OCI-LY1 (cell line): Measurements from ENCODE around the gene C6orf136.

ENCODE experiments used
- H2AFZ ChIP-seq: fragments of 200-600 bp; sonication (generic), shearing (Covaris generic); 2 replicates; pipeline ENCODE4 v1.6.0; 2014; ENCODE audit warnings: antibody characterized with exemption, mild to moderate bottlenecking, low read length
- H3F3A ChIP-seq: fragments of 200-600 bp; sonication (generic), shearing (Covaris generic); 2 replicates; pipeline ENCODE4 v1.6.0; 2014; ENCODE audit warnings: mild to moderate bottlenecking, antibody characterized with exemption, low read length, moderate library complexity; ENCODE audit not compliant: insufficient read depth
- H3K27ac ChIP-seq: fragments of 200-600 bp; sonication (generic); 2 replicates; pipeline ENCODE4 v1.5.1; 2014; ENCODE audit warnings: low read length, mixed run types, mild to moderate bottlenecking, low read depth; ENCODE audit not compliant: poor library complexity, severe bottlenecking
- H3K27me3 ChIP-seq: fragments of 200-600 bp; sonication (generic); 2 replicates; pipeline ENCODE4 v1.6.0; 2014; ENCODE audit warnings: antibody characterized with exemption, mild to moderate bottlenecking, low read length, moderate library complexity; ENCODE audit not compliant: insufficient read depth
- H3K36me3 ChIP-seq: fragments of 200-600 bp; sonication (generic); 2 replicates; pipeline ENCODE4 v1.6.1; 2014; ENCODE audit warnings: mild to moderate bottlenecking, antibody characterized with exemption, low read length, moderate library complexity, mixed read lengths; ENCODE audit not compliant: insufficient read depth
- H3K4me1 ChIP-seq: fragments of 200-600 bp; sonication (generic); 2 replicates; pipeline ENCODE4 v1.5.1; 2014; ENCODE audit warnings: mild to moderate bottlenecking, low read length, moderate library complexity; ENCODE audit not compliant: insufficient read depth, severe bottlenecking
- H3K4me2 ChIP-seq: fragments of 200-600 bp; sonication (generic), shearing (Covaris generic); 2 replicates; pipeline ENCODE4 v1.6.1; 2014; ENCODE audit warnings: low read length
- H3K4me3 ChIP-seq: fragments of 200-600 bp; sonication (generic); 2 replicates; pipeline ENCODE4 v1.5.1; 2014; ENCODE audit warnings: low read length, low read depth, mild to moderate bottlenecking, mixed read lengths; ENCODE audit not compliant: poor library complexity, severe bottlenecking
- H3K79me2 ChIP-seq: fragments of 200-600 bp; shearing (Covaris generic); 2 replicates; pipeline ENCODE4 v1.6.1; 2016; ENCODE audit warnings: mixed run types, low read length, mixed read lengths; ENCODE audit not compliant: insufficient read depth
- H3K9ac ChIP-seq: fragments of 200-600 bp; sonication (generic), shearing (Covaris generic); 2 replicates; pipeline ENCODE4 v1.6.1; 2014; ENCODE audit warnings: mild to moderate bottlenecking, low read length, mixed read lengths
- H3K9me2 ChIP-seq: fragments of 200-600 bp; sonication (generic), shearing (Covaris generic); 2 replicates; pipeline ENCODE4 v1.6.1; 2014; ENCODE audit warnings: low read depth, mild to moderate bottlenecking, low read length, mixed read lengths
- H3K9me3 ChIP-seq: fragments of 200-600 bp; shearing (Covaris generic); 2 replicates; pipeline ENCODE4 v1.6.1; 2014; ENCODE audit warnings: low read length, mixed read lengths
- H4K20me1 ChIP-seq: fragments of 200-600 bp; sonication (generic), shearing (Covaris generic); 2 replicates; pipeline ENCODE4 v1.6.0; 2016; ENCODE audit warnings: mild to moderate bottlenecking, low read length; ENCODE audit not compliant: insufficient read depth
- CTCF ChIP-seq: fragments of 200-600 bp; sonication (generic), shearing (Covaris generic); IDR thresholded peaks from 2 replicates; pipeline ENCODE4 v1.5.1; 2017; ENCODE audit warnings: mild to moderate bottlenecking, antibody characterized with exemption, low read length, moderate library complexity, mixed read lengths
- EZH2 ChIP-seq: fragments of 200-600 bp; sonication (generic), shearing (Covaris generic); IDR thresholded peaks from 2 replicates; pipeline ENCODE4 v1.8.0; 2017; ENCODE audit warnings: borderline replicate concordance, mixed run types, mild to moderate bottlenecking, antibody characterized with exemption, low read length, moderate library complexity, mixed read lengths

C6orf136 gene

GRCh38 chr6:30685157-30686008, 38.5 kb downstream of the C6orf136 start:
- peak; percentile 42 for TF ChIP-seq CTCF
- no peak for TF ChIP-seq EZH2
- Histone ChIP-seq H2AFZ (no peak overlapping the region), H3F3A (peaks cover 21% of the 10 kb centered on the region), H3K27ac (peak overlapping the region; percentile 95), H3K4me2 (peak overlapping the region; percentile 75), H3K9me3 (no peaks in the 10 kb centered on the region), H3K36me3 (peaks cover 3% of the 10 kb centered on the region; the same call in 1 of the 2 replicates), H3K9me2 (no peaks in the 10 kb centered on the region), H4K20me1 (no peaks in the 10 kb centered on the region), H3K4me3 (peak overlapping the region; percentile 87), H3K79me2 (peaks cover 38% of the 10 kb centered on the region), H3K4me1 (peaks cover 82% of the 10 kb centered on the region), H3K27me3 (no peaks in the 10 kb centered on the region), H3K9ac (peak overlapping the region; percentile 95)

GRCh38 chr6:30686009-30686907, 39.3 kb downstream of the C6orf136 start, which contains the start of gene PPP1R18:
TSS of gene PPP1R18 (minus strand) at chr6:30686645. CDS start at chr6:30686018, 627 bp downstream.
- Histone ChIP-seq H3K9me2 (no peaks in the 10 kb centered on the region), H3K36me3 (no peaks in the 10 kb centered on the region), H3K79me2 (peaks cover 35% of the 10 kb centered on the region), H3K9me3 (no peaks in the 10 kb centered on the region), H3K4me2 (peak within 1 kb of the TSS; percentile 75), H3K4me1 (peaks cover 78% of the 10 kb centered on the region), H3F3A (peaks cover 21% of the 10 kb centered on the region), H4K20me1 (no peaks in the 10 kb centered on the region), H3K27me3 (no peaks in the 10 kb centered on the region), H3K4me3 (peak within 1 kb of the TSS; percentile 87), H3K9ac (peak within 1 kb of the TSS; percentile 95), H3K27ac (peak within 1 kb of the TSS; percentile 95), H2AFZ (no peak within 1 kb of the TSS)
- no peak for TF ChIP-seq EZH2
- TF ChIP-seq CTCF: no peak

GRCh38 chr6:30686908-30687658, 40.1 kb downstream of the C6orf136 start:
- peak overlapping the region; percentile 95 for H3K9ac ChIP-seq
- TF ChIP-seq EZH2 (no peak), CTCF (no peak)
- H3K9me3 ChIP-seq: no peaks in the 10 kb centered on the region
- H2AFZ ChIP-seq: no peak overlapping the region
- peaks cover 27% of the 10 kb centered on the region for H3K79me2 ChIP-seq
- H3K36me3 ChIP-seq: no peaks in the 10 kb centered on the region
- H3K9me2 ChIP-seq: no peaks in the 10 kb centered on the region
- H4K20me1 ChIP-seq: no peaks in the 10 kb centered on the region
- H3F3A ChIP-seq: peaks cover 16% of the 10 kb centered on the region
- no peaks in the 10 kb centered on the region for H3K27me3 ChIP-seq
- peak overlapping the region; percentile 87 for H3K4me3 ChIP-seq
- H3K27ac ChIP-seq: peak overlapping the region; percentile 95
- H3K4me1 ChIP-seq: peaks cover 76% of the 10 kb centered on the region
- H3K4me2 ChIP-seq: peak overlapping the region; percentile 75
